Measurements from ENCODE around the gene SYNGR3.

The SYNGR3 gene

DNA sequence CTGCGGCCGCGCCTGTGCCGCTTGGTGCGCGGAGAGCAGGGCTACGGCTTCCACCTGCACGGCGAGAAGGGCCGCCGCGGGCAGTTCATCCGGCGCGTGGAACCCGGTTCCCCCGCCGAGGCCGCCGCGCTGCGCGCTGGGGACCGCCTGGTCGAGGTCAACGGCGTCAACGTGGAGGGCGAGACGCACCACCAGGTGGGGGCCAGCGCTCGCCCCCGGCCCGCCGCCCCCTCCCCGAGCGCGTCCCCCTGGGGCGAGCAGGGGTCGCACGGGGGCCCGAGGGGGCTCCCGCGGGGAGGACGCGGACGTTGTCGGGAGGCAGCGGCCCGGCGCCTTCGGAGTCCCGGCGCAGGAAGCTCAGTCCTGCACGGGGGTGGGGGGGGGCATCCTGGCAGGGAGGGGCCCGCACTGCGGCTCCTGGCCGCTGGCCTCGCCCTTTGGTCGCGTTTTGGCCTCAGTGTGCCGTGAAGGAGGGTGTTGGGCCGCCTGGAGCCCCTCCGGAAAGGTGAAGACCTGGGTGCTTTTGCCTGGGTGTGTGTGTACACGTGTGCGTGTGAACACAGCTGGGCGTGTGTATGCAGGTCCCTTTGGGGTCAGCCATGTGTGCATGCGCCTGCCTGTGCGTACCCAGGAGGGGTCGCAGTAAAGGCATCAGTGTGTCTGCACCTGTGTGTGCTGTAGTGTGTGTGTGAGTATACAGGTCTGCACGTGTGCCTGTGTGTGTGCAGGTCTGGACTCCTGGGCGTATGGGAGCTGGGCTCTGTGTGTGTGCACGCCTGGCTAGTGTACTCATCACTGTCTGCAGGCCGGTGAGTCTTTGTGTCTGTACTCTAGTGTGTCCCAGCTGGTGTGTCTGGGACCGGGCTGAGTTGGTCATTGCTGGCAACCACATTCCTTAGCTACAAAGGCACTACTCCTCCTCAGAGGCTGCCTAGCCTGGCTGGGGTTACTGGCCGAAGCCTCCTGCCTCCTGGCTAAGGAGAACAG, 37.5 kb downstream of the SYNGR3 start:
- H3K4me3 ChIP-seq (ENCODE audit: control insufficient read depth, low read depth, low read length) = peak overlapping the region; percentile 76
- TF ChIP-seq, protein P1, sequence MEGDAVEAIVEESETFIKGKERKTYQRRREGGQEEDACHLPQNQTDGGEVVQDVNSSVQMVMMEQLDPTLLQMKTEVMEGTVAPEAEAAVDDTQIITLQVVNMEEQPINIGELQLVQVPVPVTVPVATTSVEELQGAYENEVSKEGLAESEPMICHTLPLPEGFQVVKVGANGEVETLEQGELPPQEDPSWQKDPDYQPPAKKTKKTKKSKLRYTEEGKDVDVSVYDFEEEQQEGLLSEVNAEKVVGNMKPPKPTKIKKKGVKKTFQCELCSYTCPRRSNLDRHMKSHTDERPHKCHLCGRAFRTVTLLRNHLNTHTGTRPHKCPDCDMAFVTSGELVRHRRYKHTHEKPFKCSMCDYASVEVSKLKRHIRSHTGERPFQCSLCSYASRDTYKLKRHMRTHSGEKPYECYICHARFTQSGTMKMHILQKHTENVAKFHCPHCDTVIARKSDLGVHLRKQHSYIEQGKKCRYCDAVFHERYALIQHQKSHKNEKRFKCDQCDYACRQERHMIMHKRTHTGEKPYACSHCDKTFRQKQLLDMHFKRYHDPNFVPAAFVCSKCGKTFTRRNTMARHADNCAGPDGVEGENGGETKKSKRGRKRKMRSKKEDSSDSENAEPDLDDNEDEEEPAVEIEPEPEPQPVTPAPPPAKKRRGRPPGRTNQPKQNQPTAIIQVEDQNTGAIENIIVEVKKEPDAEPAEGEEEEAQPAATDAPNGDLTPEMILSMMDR (IDR thresholded peaks at IDR 0.05; ENCODE audit: control insufficient read depth, insufficient read depth, low read depth, low read length, missing control alignments) = no peak
- DNase-seq (ENCODE audit: low read depth) = no peak

DNA sequence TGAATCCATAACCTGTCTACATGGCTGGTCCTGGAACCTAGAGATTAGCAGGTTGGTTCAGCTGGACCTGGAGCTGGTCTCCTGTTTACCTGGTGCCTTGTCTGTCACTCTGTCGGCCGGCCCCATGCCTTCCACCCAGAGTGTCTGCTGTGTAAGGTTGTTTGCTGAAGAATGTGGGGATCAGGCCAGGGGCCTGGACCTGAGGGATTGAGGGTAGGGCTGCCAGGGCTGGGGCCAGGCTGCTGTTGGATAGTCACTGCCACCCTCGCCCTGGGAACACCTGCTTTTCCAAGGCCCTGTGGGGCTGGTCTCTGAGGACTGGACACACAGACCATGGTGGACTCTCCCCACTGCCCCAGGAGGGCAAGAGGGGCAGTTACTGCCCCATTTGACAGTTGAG, 38.4 kb downstream of the SYNGR3 start:
- DNase-seq (ENCODE audit: low read depth) = no peak
- TF ChIP-seq, protein P1 (IDR thresholded peaks at IDR 0.05; ENCODE audit: control insufficient read depth, insufficient read depth, low read depth, low read length, missing control alignments) = no peak
- peak overlapping the region; percentile 76 for H3K4me3 ChIP-seq (ENCODE audit: control insufficient read depth, low read depth, low read length)

DNA sequence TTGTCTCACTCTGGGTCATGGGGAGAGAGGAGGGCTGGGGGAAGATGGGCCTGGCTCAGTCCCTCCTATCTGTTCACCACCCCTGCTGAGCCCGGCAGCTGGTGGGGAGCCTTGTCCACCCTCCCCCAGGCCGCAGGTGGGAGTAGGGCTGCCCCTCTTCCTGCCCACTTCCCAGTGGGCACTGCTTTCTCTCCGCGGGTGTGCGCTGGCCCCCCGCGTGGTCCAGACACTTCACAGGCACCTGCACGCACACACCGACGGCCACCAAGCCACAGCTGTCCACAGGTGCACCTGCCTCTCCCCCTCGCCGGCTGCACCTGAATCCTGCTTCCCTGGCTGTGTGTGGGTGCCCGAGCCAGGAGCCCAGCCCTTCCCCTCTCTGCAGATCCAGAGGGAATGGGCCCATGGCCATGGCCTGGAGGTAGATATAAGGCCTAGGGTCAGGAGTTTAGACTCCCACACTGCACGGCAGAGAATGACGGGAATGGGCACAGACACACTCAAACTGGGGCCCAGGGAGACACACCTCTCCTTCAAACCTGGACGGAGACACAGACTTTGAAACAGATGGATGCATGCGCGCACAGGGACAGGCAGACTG, 39.0 kb downstream of the SYNGR3 start:
- TF ChIP-seq, protein P1 (IDR thresholded peaks at IDR 0.05; ENCODE audit: control insufficient read depth, insufficient read depth, low read depth, low read length, missing control alignments) = no peak
- DNase-seq (ENCODE audit: low read depth) = no peak
- H3K4me3 ChIP-seq (ENCODE audit: control insufficient read depth, low read depth, low read length) = no peak overlapping the region

DNA sequence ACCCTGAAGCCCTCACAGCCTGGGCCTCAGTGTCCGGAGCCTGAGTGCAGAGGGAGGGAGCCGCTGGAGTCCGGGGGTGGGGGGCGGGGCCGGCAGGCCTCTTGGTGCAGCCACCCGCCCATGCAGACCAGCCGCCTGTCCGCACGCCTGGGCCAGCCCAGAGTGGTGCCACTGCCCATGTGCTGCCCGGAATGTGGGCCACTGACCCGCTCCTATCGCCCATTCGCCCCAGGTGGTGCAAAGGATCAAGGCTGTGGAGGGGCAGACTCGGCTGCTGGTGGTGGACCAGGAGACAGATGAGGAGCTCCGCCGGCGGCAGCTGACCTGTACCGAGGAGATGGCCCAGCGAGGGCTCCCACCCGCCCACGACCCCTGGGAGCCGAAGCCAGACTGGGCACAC, 39.6 kb downstream of the SYNGR3 start:
- no peak for DNase-seq (ENCODE audit: low read depth)
- TF ChIP-seq, protein P1 (IDR thresholded peaks at IDR 0.05; ENCODE audit: control insufficient read depth, insufficient read depth, low read depth, low read length, missing control alignments) = no peak
- no peak overlapping the region for H3K4me3 ChIP-seq (ENCODE audit: control insufficient read depth, low read depth, low read length)

DNA sequence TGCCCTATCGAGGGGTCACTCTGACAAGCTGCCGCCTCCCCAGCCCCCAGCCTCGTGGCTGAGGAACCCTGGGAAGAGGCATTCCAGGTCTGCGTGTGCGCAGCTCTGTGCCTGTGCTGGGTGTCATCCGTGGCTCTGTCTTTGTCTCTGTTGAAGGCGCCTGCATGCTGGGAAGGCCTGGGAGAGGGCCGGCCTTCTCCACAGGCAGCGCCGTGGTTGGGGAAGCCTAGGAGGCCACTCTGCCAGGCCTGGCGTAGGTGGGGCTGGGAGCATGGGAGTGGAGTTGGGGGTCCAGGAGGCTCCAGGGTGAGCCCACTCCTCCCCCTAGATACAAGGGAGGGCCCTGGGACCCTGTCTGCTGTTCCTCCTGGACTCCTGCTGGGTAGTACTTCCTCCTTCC, 40.3 kb downstream of the SYNGR3 start:
- H3K4me3 ChIP-seq (ENCODE audit: control insufficient read depth, low read depth, low read length) = no peak overlapping the region
- TF ChIP-seq, protein P1 (IDR thresholded peaks at IDR 0.05; ENCODE audit: control insufficient read depth, insufficient read depth, low read depth, low read length, missing control alignments) = no peak

DNA sequence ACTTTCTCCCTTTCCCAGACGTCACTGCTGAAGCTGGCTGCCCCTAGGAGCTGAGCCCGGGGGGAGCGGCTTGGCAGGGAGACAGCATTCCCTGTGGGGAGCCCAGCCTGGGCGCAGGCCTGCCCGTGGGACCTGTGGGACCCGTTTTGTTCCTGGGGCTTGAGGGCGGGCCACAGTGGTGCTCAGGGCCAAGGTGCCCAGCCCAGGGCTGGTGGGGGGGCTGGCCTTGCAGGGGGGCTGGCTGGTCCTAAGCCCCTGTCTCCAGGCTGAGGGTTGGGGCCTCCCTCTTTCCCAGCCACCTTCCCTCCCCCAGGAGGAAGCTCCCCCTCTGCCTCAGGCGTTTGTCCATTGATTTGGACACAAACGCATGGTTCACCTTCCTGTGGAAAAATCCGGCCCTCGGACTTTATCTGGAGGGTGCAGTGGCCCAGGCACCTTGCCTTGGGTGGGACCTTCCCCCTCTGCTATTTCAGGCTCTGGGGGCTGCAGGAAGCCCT, 41.4 kb downstream of the SYNGR3 start:
- no peak overlapping the region for H3K4me3 ChIP-seq (ENCODE audit: control insufficient read depth, low read depth, low read length)
- no peak for DNase-seq (ENCODE audit: low read depth)
- TF ChIP-seq, protein P1 (IDR thresholded peaks at IDR 0.05; ENCODE audit: control insufficient read depth, insufficient read depth, low read depth, low read length, missing control alignments) = no peak

More for the DNA sequence above, 40.3 kb downstream of the SYNGR3 start:
- DNase-seq (ENCODE audit: low read depth) = no peak
